HepG2 (cell line): Measurements from ENCODE around the gene APOD. TPM values are rescaled to one million over a fixed set of nuclear protein-coding genes. Genes with fewer than 3 reads are reported as not detected.

Source experiments
- ATAC-seq: fragments of 200-7000 bp; cut with Tn5 transposase; 3 replicates; pipeline ENCODE4 v1.9.1; 2020; ENCODE audit warnings: mild to moderate bottlenecking, moderate library complexity
- BruUV-seq: library from RNA; stranded (reverse); fragments of 400-500 nt; replicated peaks from 2 replicates; lab custom pipeline; 2021; lab: Mats Ljungman, UMichigan
- CTCF ChIA-PET: fragments of 300-600 bp; formaldehyde crosslinking; extraction: SDS; loops from one replicate; lab custom pipeline; 2021; ENCODE audit warnings: low total read pairs, inconsistent platforms, low intra/inter-chr PET ratio; lab: Yijun Ruan, JAX
- POLR2A ChIA-PET: fragments of 350-600 bp; sonication (Branson Sonifier 250); formaldehyde crosslinking; loops from one replicate; lab custom pipeline; 2020; ENCODE audit warnings: antibody characterized with exemption, inconsistent platforms; lab: Yijun Ruan, JAX
- DNase-seq: peaks from one replicate; pipeline ENCODE4 v3.0.0-alpha.2; 2015; ENCODE audit warnings: low spot score
- FAIRE-seq: peaks from 3 replicates; lab custom pipeline; 2011; peaks lifted over from hg19 to GRCh38; lab: Jason Lieb, UNC
- H2AFZ ChIP-seq: one replicate; pipeline ENCODE4 v1.6.1; 2011; ENCODE audit warnings: low read length, inconsistent platforms
- H3K27ac ChIP-seq: fragments of 300-600 bp; 3 replicates; pipeline ENCODE4 v1.8.0; 2011; ENCODE audit warnings: mixed run types, mild to moderate bottlenecking, mixed read lengths, low read length, inconsistent platforms; ENCODE audit not compliant: insufficient read depth; ENCODE audit errors: extremely low read length
- H3K27me3 ChIP-seq, 2 experiments: fragments of 200-600 bp in 1 of 2; 2 replicates in 1 of 2; 3 replicates in 1 of 2; pipeline versions ENCODE4 v1.6.0 to v1.8.0; 2011; ENCODE audit warnings: low read length in 2 of 2, mild to moderate bottlenecking in 2 of 2, moderate library complexity in 2 of 2, inconsistent platforms in 1 of 2; ENCODE audit not compliant: insufficient read depth in 2 of 2, control insufficient read depth in 1 of 2
- H3K36me3 ChIP-seq, 2 experiments: fragments of 200-600 bp in 1 of 2; replicated peaks in 1 of 2; 2 replicates in 1 of 2; 3 replicates in 1 of 2; pipeline versions ENCODE4 v1.5.1 to v1.8.0; 2011; ENCODE audit warnings: low read length in 2 of 2, inconsistent platforms in 1 of 2; ENCODE audit not compliant: insufficient read depth in 2 of 2, control insufficient read depth in 1 of 2
- H3K4me1 ChIP-seq: 2 replicates; pipeline ENCODE4 v1.5.1; 2012; ENCODE audit warnings: low read length, inconsistent platforms; ENCODE audit not compliant: insufficient read depth
- H3K4me2 ChIP-seq: 2 replicates; pipeline ENCODE4 v1.6.0; 2011; ENCODE audit warnings: low read depth, low read length, inconsistent platforms
- H3K4me3 ChIP-seq, 3 experiments: fragments of 200-600 bp in 1 of 3; sonication (generic), shearing (Covaris generic) in 1 of 3; replicated peaks in 1 of 3; 2 replicates each; pipeline ENCODE4 v1.5.1; 2011 to 2016; ENCODE audit warnings: low read length in 3 of 3, inconsistent platforms in 2 of 3, low read depth in 2 of 3, mild to moderate bottlenecking in 2 of 3, control low read depth in 1 of 3, mixed read lengths in 1 of 3; ENCODE audit not compliant: insufficient read depth in 1 of 3
- H3K79me2 ChIP-seq: one replicate; pipeline ENCODE4 v1.6.1; 2011; ENCODE audit warnings: low read length, inconsistent platforms; ENCODE audit not compliant: insufficient read depth
- H3K9ac ChIP-seq: 2 replicates; pipeline ENCODE4 v1.6.0; 2011; ENCODE audit warnings: mild to moderate bottlenecking, low read depth, low read length, inconsistent platforms; ENCODE audit not compliant: insufficient read depth
- H3K9me3 ChIP-seq: 2 replicates; pipeline ENCODE4 v1.5.1; 2012; ENCODE audit warnings: mild to moderate bottlenecking, low read length
- H4K20me1 ChIP-seq: 2 replicates; pipeline ENCODE4 v1.6.0; 2011; ENCODE audit warnings: inconsistent platforms, mild to moderate bottlenecking, low read length, moderate library complexity; ENCODE audit not compliant: insufficient read depth
- ATF7-NPFF ChIP-seq: sonication (generic); formaldehyde crosslinking; IDR thresholded peaks from 2 replicates; pipeline ENCODE4 v1.8.1; 2023; ENCODE audit warnings: mild to moderate bottlenecking, low read depth, missing genetic modification reagents, moderate library complexity
- FOXA1 ChIP-seq, 2 experiments: fragments of 450-650 bp in 1 of 2; sonication (generic) in 1 of 2; formaldehyde crosslinking in 1 of 2; IDR thresholded peaks; 2 replicates each; pipeline versions ENCODE4 v1.4.0 to v1.6.1; 2016 to 2020; ENCODE audit warnings: missing genetic modification reagents in 1 of 2
- GATAD2A ChIP-seq: IDR thresholded peaks from 2 replicates; pipeline ENCODE4 v1.6.1; 2016
- HNF4A ChIP-seq: sonication (generic); formaldehyde crosslinking; IDR thresholded peaks from 2 replicates; pipeline ENCODE4 v1.4.0; 2020; ENCODE audit warnings: missing genetic modification reagents
- JARID2 ChIP-seq: sonication (generic); formaldehyde crosslinking; IDR thresholded peaks from 2 replicates; pipeline ENCODE4 v1.8.1; 2023; ENCODE audit warnings: missing genetic modification reagents, inconsistent platforms; ENCODE audit not compliant: insufficient replicate concordance
- KLF12 ChIP-seq: sonication (generic); formaldehyde crosslinking; IDR thresholded peaks from 2 replicates; pipeline ENCODE4 v1.4.0; 2020; ENCODE audit warnings: missing genetic modification reagents, borderline replicate concordance
- LCORL ChIP-seq, 2 experiments: fragments of 450-650 bp in 1 of 2; sonication (generic) in 1 of 2; formaldehyde crosslinking in 1 of 2; IDR thresholded peaks; 2 replicates each; pipeline versions ENCODE4 v1.5.0 to v1.6.1; 2017 to 2020; ENCODE audit warnings: antibody characterized with exemption in 1 of 2, missing genetic modification reagents in 1 of 2
- NFE2 ChIP-seq: sonication (generic); formaldehyde crosslinking; IDR thresholded peaks from 2 replicates; pipeline ENCODE4 v1.4.0; 2020; ENCODE audit warnings: missing genetic modification reagents
- NPAS2 ChIP-seq: sonication (generic); formaldehyde crosslinking; IDR thresholded peaks from 2 replicates; pipeline ENCODE4 v1.8.0; 2022; ENCODE audit warnings: mild to moderate bottlenecking, missing genetic modification reagents, borderline replicate concordance
- PITX1 ChIP-seq: sonication (generic); formaldehyde crosslinking; IDR thresholded peaks from 2 replicates; pipeline ENCODE4 v1.5.1; 2020; ENCODE audit warnings: mild to moderate bottlenecking, missing genetic modification reagents
- RELA ChIP-seq: sonication (generic); formaldehyde crosslinking; IDR thresholded peaks from 2 replicates; pipeline ENCODE4 v1.4.0; 2020; ENCODE audit warnings: missing genetic modification reagents
- RFX3 ChIP-seq: IDR thresholded peaks from 2 replicates; pipeline ENCODE4 v1.6.1; 2016; ENCODE audit warnings: missing biosample characterization, missing genetic modification reagents
- SALL2 ChIP-seq: sonication (generic); formaldehyde crosslinking; IDR thresholded peaks from 2 replicates; pipeline ENCODE4 v1.8.1; 2023; ENCODE audit warnings: mild to moderate bottlenecking, missing genetic modification reagents, inconsistent platforms
- SMYD3 ChIP-seq: sonication (generic); formaldehyde crosslinking; IDR thresholded peaks from 2 replicates; pipeline ENCODE4 v1.8.1; 2023; ENCODE audit warnings: mild to moderate bottlenecking, missing genetic modification reagents
- SOX5 ChIP-seq: IDR thresholded peaks from 2 replicates; pipeline ENCODE4 v1.6.1; 2016; ENCODE audit warnings: borderline replicate concordance
- ZBTB7B ChIP-seq: sonication (generic); formaldehyde crosslinking; IDR thresholded peaks from 2 replicates; pipeline ENCODE4 v1.4.0; 2020; ENCODE audit warnings: missing genetic modification reagents
- ZNF292 ChIP-seq: sonication (generic); formaldehyde crosslinking; IDR thresholded peaks from 2 replicates; pipeline ENCODE4 v1.8.1; 2022; ENCODE audit warnings: mild to moderate bottlenecking, low read depth, missing genetic modification reagents, borderline replicate concordance
- ZNF34 ChIP-seq: sonication (generic); formaldehyde crosslinking; IDR thresholded peaks from 2 replicates; pipeline ENCODE4 v1.4.0; 2020; ENCODE audit warnings: mild to moderate bottlenecking, missing genetic modification reagents, borderline replicate concordance
- ZNF550 ChIP-seq: sonication (generic); formaldehyde crosslinking; IDR thresholded peaks from 2 replicates; pipeline ENCODE4 v1.4.0; 2020; ENCODE audit warnings: mild to moderate bottlenecking, missing genetic modification reagents, borderline replicate concordance
- ZNF703 ChIP-seq: sonication (generic); formaldehyde crosslinking; IDR thresholded peaks from 2 replicates; pipeline ENCODE4 v1.5.1; 2020; ENCODE audit warnings: missing genetic modification reagents, mild to moderate bottlenecking, moderate library complexity, borderline replicate concordance
- ZNF746 ChIP-seq: sonication (generic); formaldehyde crosslinking; IDR thresholded peaks from 2 replicates; pipeline ENCODE4 v1.8.0; 2022; ENCODE audit warnings: mild to moderate bottlenecking, missing genetic modification reagents
- WGBS: methylation state at CpG from one replicate; pipeline ENCODE4 v1.1.6; 2017; ENCODE audit warnings: low lambda C conversion rate; 5-methylcytosine and 5-hydroxymethylcytosine counted together
- in situ Hi-C: cut with HindIII; loops from 2 replicates; pipeline ENCODE4 v1.10.0; 2017; ENCODE audit warnings: low pct_unique_long_range_greater_than_20kb; ENCODE audit not compliant: extremely low pct_ligation_motif_present
- intact Hi-C: fragments of 100-400 bp; cut with micrococcal nuclease; formaldehyde crosslinking; loops from one replicate; pipeline ENCODE4 v1.10.0; 2022; ENCODE audit not compliant: unreplicated experiment
- polyA plus RNA-seq, 8 experiments: library from polyadenylated mRNA; depleted of rRNA in 3 of 8; stranded (reverse) in 7 of 8; unstranded in 1 of 8; fragments of >200 nt; fragmentation: Illumina TruSeq in 4 of 8; extraction: Trizol in 4 of 8; gene quantifications; 2 replicates each; pipeline versions ENCODE4 v1.2.1 to v1.2.3, GENCODE V29; 2011 to 2016; ENCODE audit warnings: low read depth in 4 of 8, missing spikeins in 1 of 8, mixed read lengths in 1 of 8; ENCODE audit not compliant: insufficient read depth in 1 of 8
- total RNA-seq, 5 experiments: library from RNA; depleted of rRNA; stranded (reverse); fragments of >200 nt; fragmentation: Illumina TruSeq; extraction: Trizol; gene quantifications; 2 replicates each; pipeline ENCODE4 v1.2.3, GENCODE V29; 2016; ENCODE audit warnings: low read depth in 1 of 5

The APOD gene
- total and polyA plus RNA-seq, 2 of the 13 experiments (the other 11 are each of a cell fraction or from before 2014, with no cell fraction given), result not detected

- ChIA-PET CTCF (no interaction called here), POLR2A (interaction anchor here (2.4 kb wide), 1 partner anchor 12 kb away, joined by 9 read pairs; the partner anchor contains the start of gene PPP1R2)
- H3K4me3 ChIP-seq, result no peak overlapping the region
- H3K27ac ChIP-seq, result no peak overlapping the region
- H3K27me3 ChIP-seq, result 0 out of 5 replicates have a peak, but pooled peaks cover 0 to 2% of the 10 kb centered on the region in 2 experiments
- DNase-seq, result no peak
- no peak for FAIRE-seq
- WGBS, result 51% methylated on average over 8 of the region's 8 CpGs
- H3K4me2 ChIP-seq, result peak overlapping the region; percentile 46
- H3K4me1 ChIP-seq, result peaks cover 70% of the 10 kb centered on the region
- H3K9me3 ChIP-seq, result no peaks in the 10 kb centered on the region
- H4K20me1 ChIP-seq, result no peaks in the 10 kb centered on the region
- TF ChIP-seq RFX3 (CRISPR knock-in tag) (no peak), HNF4A (CRISPR knock-in tag) (no peak)
- H3K36me3 ChIP-seq, result no peaks in the 10 kb centered on the region
- no peak for ATAC-seq
- in situ Hi-C loops, result no loop called here
- BruUV-seq, result no TSS peak
- intact Hi-C loops, result no loop called here
- H3K9ac ChIP-seq, result no peak overlapping the region
- no peaks in the 10 kb centered on the region for H3K79me2 ChIP-seq
- no peak overlapping the region for H2AFZ ChIP-seq
Observed at GRCh38 chr3:195555110-195555509, 28.6 kb downstream of the APOD start.

GRCh38 chr3:195554458-195554857, 29.3 kb downstream of the APOD start:
- intact Hi-C loops, result no loop called here
- no TSS peak for BruUV-seq
- peaks cover 77% of the 10 kb centered on the region for H3K4me1 ChIP-seq
- no peak for ATAC-seq
- no peak overlapping the region for H3K9ac ChIP-seq
- H4K20me1 ChIP-seq, result no peaks in the 10 kb centered on the region
- H2AFZ ChIP-seq, result no peak overlapping the region
- ChIA-PET CTCF (no interaction called here), POLR2A (no interaction called here)
- H3K36me3 ChIP-seq, result no peaks in the 10 kb centered on the region
- no peak for DNase-seq
- no peak for FAIRE-seq
- TF ChIP-seq GATAD2A (CRISPR knock-in tag), result no peak
- TF ChIP-seq NFE2, result no peak
- TF ChIP-seq PITX1 (CRISPR knock-in tag), result no peak
- TF ChIP-seq JARID2 (CRISPR knock-in tag), result no peak
- no peak for TF ChIP-seq ZBTB7B (CRISPR knock-in tag)
- TF ChIP-seq ZNF292 (CRISPR knock-in tag), result no peak
- no peak for TF ChIP-seq FOXA1 (IDR thresholded peaks at IDR 0.05)
- TF ChIP-seq FOXA1 (CRISPR knock-in tag; IDR thresholded peaks at IDR 0.05), result no peak
- no peak for TF ChIP-seq ZNF703 (CRISPR knock-in tag)
- TF ChIP-seq ZNF746 (CRISPR knock-in tag), result no peak
- TF ChIP-seq RELA (CRISPR knock-in tag), result no peak
- TF ChIP-seq LCORL (IDR thresholded peaks at IDR 0.05), result no peak
- TF ChIP-seq LCORL (CRISPR knock-in tag; IDR thresholded peaks at IDR 0.05), result no peak
- no peak for TF ChIP-seq SOX5 (CRISPR knock-in tag)
- TF ChIP-seq SALL2, result no peak
- no peak for TF ChIP-seq SMYD3 (CRISPR knock-in tag)
- no peak for TF ChIP-seq KLF12 (CRISPR knock-in tag)
- no peak for TF ChIP-seq ZNF34 (CRISPR knock-in tag)
- TF ChIP-seq ZNF550 (CRISPR knock-in tag), result no peak
- no peak for TF ChIP-seq ATF7-NPFF
- TF ChIP-seq NPAS2 (CRISPR knock-in tag), result no peak
- H3K4me3 ChIP-seq, result no peak overlapping the region
- no peaks in the 10 kb centered on the region for H3K9me3 ChIP-seq
- H3K27me3 ChIP-seq, result no peaks in the 10 kb centered on the region
- no peak overlapping the region for H3K4me2 ChIP-seq
- WGBS, result 97% methylated on average over 15 of the region's 15 CpGs
- in situ Hi-C loops, result no loop called here
- no peak overlapping the region for H3K27ac ChIP-seq
- H3K79me2 ChIP-seq, result no peaks in the 10 kb centered on the region
